Left ventricle myocardium inferior (tissue), 1 donor: ENCODE results near the gene RAB26. TPM values are rescaled to one million over a fixed set of nuclear protein-coding genes. Genes with fewer than 3 reads are reported as not detected.

Experiments
- DNase-seq: peaks from one replicate; pipeline ENCODE4 v3.0.0-alpha.2; 2020
- H3K27ac ChIP-seq: fragments of 200-600 bp; replicated peaks from 2 replicates; pipeline ENCODE4 v1.8.0; 2021
- H3K27me3 ChIP-seq: fragments of 200-600 bp; 2 replicates; pipeline ENCODE4 v1.8.0; 2021; ENCODE audit warnings: low read depth
- H3K36me3 ChIP-seq: fragments of 200-600 bp; 2 replicates; pipeline ENCODE4 v1.8.0; 2021
- H3K4me1 ChIP-seq: fragments of 200-600 bp; 2 replicates; pipeline ENCODE4 v1.8.0; 2021
- H3K4me3 ChIP-seq: fragments of 200-600 bp; 2 replicates; pipeline ENCODE4 v1.8.0; 2021; ENCODE audit warnings: mild to moderate bottlenecking, moderate library complexity
- H3K9me3 ChIP-seq: fragments of 200-600 bp; replicated peaks from 2 replicates; pipeline ENCODE4 v1.8.0; 2021
- CTCF ChIP-seq: fragments of 200-600 bp; IDR thresholded peaks from 2 replicates; pipeline ENCODE4 v1.8.0; 2021; ENCODE audit warnings: antibody characterized with exemption, mild to moderate bottlenecking, borderline replicate concordance
- intact Hi-C: fragments of 100-400 bp; cut with micrococcal nuclease; formaldehyde crosslinking; loops from one replicate; pipeline ENCODE4 v1.11.0; 2022
- total RNA-seq: library from RNA; stranded (reverse); fragmentation: NEBNext Ultra II Directional; extraction: Animal tissue kit (Norgen Biotek cat#: 25700); gene quantifications from one replicate; pipeline ENCODE4 v1.2.1, GENCODE V29; 2021
- donor health status: DM: no; HTN: yes; CAD: no; lungs with severe emphysema.

Gene RAB26
- total RNA-seq, 1 donor from 2014 or later, result 1.7 TPM

- Histone ChIP-seq H3K9me3 (no peaks in the 10 kb centered on the region), H3K27ac (no peak overlapping the region), H3K4me1 (no peaks in the 10 kb centered on the region), H3K36me3 (no peaks in the 10 kb centered on the region), H3K27me3 (no peaks in the 10 kb centered on the region), H3K4me3 (no peak overlapping the region)
- no peak for TF ChIP-seq CTCF
- no peak for DNase-seq
- intact Hi-C loops, result no loop called here
Observed at GRCh38 chr16:2184346-2184745, 35.9 kb downstream of the RAB26 start.

GRCh38 chr16:2184962-2185361, 36.5 kb downstream of the RAB26 start:
- H3K4me3 ChIP-seq, result no peak overlapping the region
- no peaks in the 10 kb centered on the region for H3K4me1 ChIP-seq
- H3K9me3 ChIP-seq, result no peaks in the 10 kb centered on the region
- no peaks in the 10 kb centered on the region for H3K36me3 ChIP-seq
- H3K27me3 ChIP-seq, result no peaks in the 10 kb centered on the region
- H3K27ac ChIP-seq, result no peak overlapping the region
- TF ChIP-seq CTCF, result no peak
- DNase-seq, result no peak
- intact Hi-C loops, result no loop called here

GRCh38 chr16:2186064-2186463, 37.6 kb downstream of the RAB26 start:
- DNase-seq, result no peak
- no peaks in the 10 kb centered on the region for H3K27me3 ChIP-seq
- intact Hi-C loops, result no loop called here
- no peak for TF ChIP-seq CTCF
- no peak overlapping the region for H3K27ac ChIP-seq
- H3K4me1 ChIP-seq, result no peaks in the 10 kb centered on the region
- H3K9me3 ChIP-seq, result no peaks in the 10 kb centered on the region
- no peak overlapping the region for H3K4me3 ChIP-seq
- no peaks in the 10 kb centered on the region for H3K36me3 ChIP-seq

GRCh38 chr16:2186505-2186904, 38.1 kb downstream of the RAB26 start:
- no peak overlapping the region for H3K27ac ChIP-seq
- no peaks in the 10 kb centered on the region for H3K9me3 ChIP-seq
- H3K4me1 ChIP-seq, result peaks cover 1% of the 10 kb centered on the region
- no peak for DNase-seq
- no peaks in the 10 kb centered on the region for H3K36me3 ChIP-seq
- TF ChIP-seq CTCF, result no peak
- intact Hi-C loops, result no loop called here
- H3K4me3 ChIP-seq, result no peak overlapping the region
- H3K27me3 ChIP-seq, result no peaks in the 10 kb centered on the region

- no peaks in the 10 kb centered on the region for H3K36me3 ChIP-seq
- DNase-seq, result no peak
- H3K9me3 ChIP-seq, result no peaks in the 10 kb centered on the region
- H3K4me3 ChIP-seq, result no peak overlapping the region
- peaks cover 5% of the 10 kb centered on the region for H3K27me3 ChIP-seq
- peaks cover 4% of the 10 kb centered on the region for H3K4me1 ChIP-seq
- intact Hi-C loops, result no loop called here
- no peak for TF ChIP-seq CTCF
- no peak overlapping the region for H3K27ac ChIP-seq
Observed at GRCh38 chr16:2187212-2187611, 38.8 kb downstream of the RAB26 start.

- H3K4me3 ChIP-seq, result no peak overlapping the region
- intact Hi-C loops, result no loop called here
- H3K9me3 ChIP-seq, result no peaks in the 10 kb centered on the region
- no peak overlapping the region for H3K27ac ChIP-seq
- peaks cover 7% of the 10 kb centered on the region for H3K27me3 ChIP-seq
- peaks cover 4% of the 10 kb centered on the region for H3K4me1 ChIP-seq
- H3K36me3 ChIP-seq, result no peaks in the 10 kb centered on the region
- DNase-seq, result no peak
- TF ChIP-seq CTCF, result no peak
Observed at GRCh38 chr16:2188395-2188794, 40.0 kb downstream of the RAB26 start.
